ENCODE data around the gene DLGAP1. TPM values are rescaled to one million over a fixed set of nuclear protein-coding genes. Genes with fewer than 3 reads are reported as not detected.

DLGAP1 gene
- total RNA-seq, 1 experiment from 2014 or later, result 23.0 TPM

- no peak overlapping the region for H3K4me3 Mint-ChIP-seq
- peak; percentile 63 for ATAC-seq
These were observed 102.2 kb downstream of the DLGAP1 start for GRCh38 chr18:4352746-4353551.

GRCh38 chr18:4351005-4351404, 104.1 kb downstream of the DLGAP1 start:
- no peak for TF ChIP-seq ZNF532 (CRISPR knock-in tag; IDR thresholded peaks at IDR 0.05; ENCODE audit: borderline replicate concordance)
- Mint-ChIP-seq H3K27ac (no peak overlapping the region), H3K9me3 (no peaks in the 10 kb centered on the region), H3K27me3 (ENCODE audit: low read depth) (no peaks in the 10 kb centered on the region), H3K36me3 (no peaks in the 10 kb centered on the region), H3K4me1 (peaks cover 30% of the 10 kb centered on the region), H3K4me3 (no peak overlapping the region)
- DNase-seq (ENCODE audit: low spot score) (no peak), ATAC-seq (no peak)
- ChIA-PET POLR2A (no interaction called here), CTCF (no interaction called here)

More at GRCh38 chr18:4352746-4353551, 102.2 kb downstream of the DLGAP1 start:
- CTCF ChIA-PET, result no interaction called here
- H3K27ac Mint-ChIP-seq, result peak overlapping the region; percentile 24
- TF ChIP-seq USF2 (CRISPR knock-in tag; IDR thresholded peaks at IDR 0.05), result no peak
- TF ChIP-seq FOXP4 (CRISPR knock-in tag; IDR thresholded peaks at IDR 0.05), result no peak
- TF ChIP-seq NFATC4 (CRISPR knock-in tag; IDR thresholded peaks at IDR 0.05), result no peak
- TF ChIP-seq ESRRA (CRISPR knock-in tag; IDR thresholded peaks at IDR 0.05; ENCODE audit: borderline replicate concordance), result no peak
- TF ChIP-seq IRF2 (CRISPR knock-in tag; IDR thresholded peaks at IDR 0.05; ENCODE audit: borderline replicate concordance, low read depth), result no peak
- TF ChIP-seq ATF1 (CRISPR knock-in tag; IDR thresholded peaks at IDR 0.05), result no peak
- no peak for TF ChIP-seq GRHL2 (CRISPR knock-in tag; IDR thresholded peaks at IDR 0.05; ENCODE audit: insufficient replicate concordance, severe bottlenecking)
- no peak for TF ChIP-seq ZNF138 (CRISPR knock-in tag; conservative IDR thresholded peaks at IDR 0.05)
- TF ChIP-seq TP53 (CRISPR knock-in tag; IDR thresholded peaks at IDR 0.05), result no peak
- TF ChIP-seq ZNF219 (CRISPR knock-in tag; IDR thresholded peaks at IDR 0.05; ENCODE audit: borderline replicate concordance), result no peak
- no peak for TF ChIP-seq OVOL2 (CRISPR knock-in tag; IDR thresholded peaks at IDR 0.05; ENCODE audit: borderline replicate concordance)
- TF ChIP-seq ERG (CRISPR knock-in tag; IDR thresholded peaks at IDR 0.05), result no peak
- no peak for TF ChIP-seq IRF1 (CRISPR knock-in tag; IDR thresholded peaks at IDR 0.05)
- no peak for TF ChIP-seq CREM (CRISPR knock-in tag; IDR thresholded peaks at IDR 0.05)
- no peak for TF ChIP-seq CREB1 (CRISPR knock-in tag; IDR thresholded peaks at IDR 0.05)
- TF ChIP-seq USF1 (CRISPR knock-in tag; IDR thresholded peaks at IDR 0.05), result no peak
- no peaks in the 10 kb centered on the region for H3K36me3 Mint-ChIP-seq
- DNase-seq (ENCODE audit: low spot score), result no peak
- POLR2A ChIA-PET, result interaction anchor here (0.8 kb wide), 1 partner anchor 11 kb away, joined by 3 read pairs; no protein-coding TSS in a partner anchor
- H3K9me3 Mint-ChIP-seq, result no peaks in the 10 kb centered on the region
- H3K4me1 Mint-ChIP-seq, result peaks cover 37% of the 10 kb centered on the region
- no peaks in the 10 kb centered on the region for H3K27me3 Mint-ChIP-seq (ENCODE audit: low read depth)

All from WTC11 (cell line).